Neural cell (in vitro differentiated cells): ENCODE measurements around the gene NDEL1.

Experiments
- CTCF ChIP-seq: fragments of 450-650 bp; IDR thresholded peaks from 2 replicates; pipeline ENCODE4 v1.5.1; 2014; ENCODE audit warnings: antibody characterized with exemption, mild to moderate bottlenecking, moderate library complexity; ENCODE audit not compliant: poor library complexity, severe bottlenecking
- EZH2 ChIP-seq: fragments of 200-600, 300-800 bp; shearing (Covaris generic), sonication (generic); IDR thresholded peaks from 2 replicates; pipeline ENCODE4 v1.6.1; 2014; ENCODE audit warnings: antibody characterized with exemption, low read length, borderline replicate concordance, mild to moderate bottlenecking; ENCODE audit not compliant: insufficient read depth, poor library complexity, severe bottlenecking
- MXI1 ChIP-seq: fragments of 450-650 bp; conservative IDR thresholded peaks from 2 replicates; pipeline ENCODE4 v1.6.1; 2014; ENCODE audit warnings: antibody characterized with exemption, mild to moderate bottlenecking; ENCODE audit not compliant: poor library complexity, severe bottlenecking
- SMC3 ChIP-seq: fragments of 450-650 bp; conservative IDR thresholded peaks from 2 replicates; pipeline ENCODE4 v1.6.1; 2014; ENCODE audit warnings: antibody characterized with exemption, mild to moderate bottlenecking, moderate library complexity; ENCODE audit not compliant: poor library complexity
- TAF1 ChIP-seq: IDR thresholded peaks from 2 replicates; pipeline ENCODE4 v1.6.1; 2012; ENCODE audit warnings: low read depth

- TF ChIP-seq CTCF (no peak), SMC3 (no peak), MXI1 (no peak), EZH2 (no peak), TAF1 (no peak)
Measured at GRCh38 chr17:8459831-8460230, 24.1 kb downstream of the NDEL1 start.
